ENCODE results near the gene CENPV. TPM values are rescaled to one million over a fixed set of nuclear protein-coding genes. Genes with fewer than 3 reads are reported as not detected.

CENPV gene
- total and polyA plus RNA-seq, 10 of the 15 experiments (the other 5 are each of a cell fraction or from before 2014, with no cell fraction given) = 22.5 to 98.6 (median 80.8) TPM

DNA sequence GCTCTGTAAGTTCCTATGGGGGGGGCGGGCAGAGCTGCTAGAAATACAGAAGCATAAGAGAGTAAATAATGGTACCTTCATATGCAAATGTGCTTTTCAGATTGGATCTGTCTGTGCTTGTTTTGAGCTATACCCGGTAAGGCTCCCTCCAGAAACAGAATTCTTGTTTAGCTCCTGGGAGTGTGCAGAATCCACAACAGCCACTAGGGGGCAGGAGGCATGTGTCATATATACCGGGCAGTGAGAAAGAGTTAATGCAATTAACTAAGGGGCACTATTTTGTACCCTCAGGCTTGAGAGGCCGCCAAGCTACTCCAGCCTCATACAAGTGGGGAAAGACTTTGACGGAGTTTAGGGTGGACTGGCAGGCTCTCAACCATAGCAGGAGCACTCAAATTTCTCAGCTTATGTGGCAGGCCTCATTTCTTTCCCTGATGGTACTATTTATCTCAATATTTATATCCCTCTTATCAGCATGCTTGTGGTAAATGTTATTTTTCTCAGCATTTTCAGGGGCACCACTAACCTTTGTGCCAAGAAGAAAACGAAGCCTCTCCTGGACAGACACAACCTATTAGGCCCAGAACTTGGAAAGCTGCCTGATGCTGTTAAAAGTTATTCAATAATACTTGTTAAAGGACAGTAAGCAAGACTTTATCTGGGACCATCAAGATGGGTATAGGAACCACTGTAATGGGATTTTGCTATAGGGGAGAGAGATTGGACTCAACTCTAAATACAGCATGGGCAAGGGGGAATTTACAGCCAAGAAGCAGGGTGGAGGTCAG is 10.7 kb upstream of the CENPV start (continued):
- TF ChIP-seq EZH2 (IDR thresholded peaks at IDR 0.05; ENCODE audit: borderline replicate concordance, control insufficient read depth, low read depth, low read length) (no peak), SIN3A (IDR thresholded peaks at IDR 0.05; ENCODE audit: low read depth, low read length) (no peak), BACH1 (IDR thresholded peaks at IDR 0.05; ENCODE audit: borderline replicate concordance) (no peak), TCF3 (IDR thresholded peaks at IDR 0.05; ENCODE audit: borderline replicate concordance, insufficient read depth, low read depth, low read length) (no peak), SP1 (IDR thresholded peaks at IDR 0.05; ENCODE audit: low read depth, low read length) (no peak), RBBP5 (conservative IDR thresholded peaks at IDR 0.05) (no peak), BCL11A (IDR thresholded peaks at IDR 0.05; ENCODE audit: low read depth, low read length) (no peak), RB1 (IDR thresholded peaks at IDR 0.05; ENCODE audit: borderline replicate concordance) (peak; percentile 77; the same call in 1 of the 2 replicates), POU2F2 (IDR thresholded peaks at IDR 0.05; ENCODE audit: borderline replicate concordance, low read depth, low read length) (0 out of 3 replicates have a peak, but pooled peaks have one; percentile 27), HDAC6 (IDR thresholded peaks at IDR 0.05; ENCODE audit: unreplicated experiment) (no peak), YY1 (IDR thresholded peaks at IDR 0.05; ENCODE audit: low read depth, low read length) (peak; percentile 72)
- TF ChIP-seq, protein P1, sequence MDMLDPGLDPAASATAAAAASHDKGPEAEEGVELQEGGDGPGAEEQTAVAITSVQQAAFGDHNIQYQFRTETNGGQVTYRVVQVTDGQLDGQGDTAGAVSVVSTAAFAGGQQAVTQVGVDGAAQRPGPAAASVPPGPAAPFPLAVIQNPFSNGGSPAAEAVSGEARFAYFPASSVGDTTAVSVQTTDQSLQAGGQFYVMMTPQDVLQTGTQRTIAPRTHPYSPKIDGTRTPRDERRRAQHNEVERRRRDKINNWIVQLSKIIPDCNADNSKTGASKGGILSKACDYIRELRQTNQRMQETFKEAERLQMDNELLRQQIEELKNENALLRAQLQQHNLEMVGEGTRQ (IDR thresholded peaks at IDR 0.05; ENCODE audit: borderline replicate concordance, low read depth, low read length) = no peak
- TF ChIP-seq, protein P2, sequence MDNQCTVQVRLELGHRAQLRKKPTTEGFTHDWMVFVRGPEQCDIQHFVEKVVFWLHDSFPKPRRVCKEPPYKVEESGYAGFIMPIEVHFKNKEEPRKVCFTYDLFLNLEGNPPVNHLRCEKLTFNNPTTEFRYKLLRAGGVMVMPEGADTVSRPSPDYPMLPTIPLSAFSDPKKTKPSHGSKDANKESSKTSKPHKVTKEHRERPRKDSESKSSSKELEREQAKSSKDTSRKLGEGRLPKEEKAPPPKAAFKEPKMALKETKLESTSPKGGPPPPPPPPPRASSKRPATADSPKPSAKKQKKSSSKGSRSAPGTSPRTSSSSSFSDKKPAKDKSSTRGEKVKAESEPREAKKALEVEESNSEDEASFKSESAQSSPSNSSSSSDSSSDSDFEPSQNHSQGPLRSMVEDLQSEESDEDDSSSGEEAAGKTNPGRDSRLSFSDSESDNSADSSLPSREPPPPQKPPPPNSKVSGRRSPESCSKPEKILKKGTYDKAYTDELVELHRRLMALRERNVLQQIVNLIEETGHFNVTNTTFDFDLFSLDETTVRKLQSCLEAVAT (IDR thresholded peaks at IDR 0.05) = no peak
- TF ChIP-seq, protein P3, sequence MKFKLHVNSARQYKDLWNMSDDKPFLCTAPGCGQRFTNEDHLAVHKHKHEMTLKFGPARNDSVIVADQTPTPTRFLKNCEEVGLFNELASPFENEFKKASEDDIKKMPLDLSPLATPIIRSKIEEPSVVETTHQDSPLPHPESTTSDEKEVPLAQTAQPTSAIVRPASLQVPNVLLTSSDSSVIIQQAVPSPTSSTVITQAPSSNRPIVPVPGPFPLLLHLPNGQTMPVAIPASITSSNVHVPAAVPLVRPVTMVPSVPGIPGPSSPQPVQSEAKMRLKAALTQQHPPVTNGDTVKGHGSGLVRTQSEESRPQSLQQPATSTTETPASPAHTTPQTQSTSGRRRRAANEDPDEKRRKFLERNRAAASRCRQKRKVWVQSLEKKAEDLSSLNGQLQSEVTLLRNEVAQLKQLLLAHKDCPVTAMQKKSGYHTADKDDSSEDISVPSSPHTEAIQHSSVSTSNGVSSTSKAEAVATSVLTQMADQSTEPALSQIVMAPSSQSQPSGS (IDR thresholded peaks at IDR 0.05; ENCODE audit: low read length) = no peak
- TF ChIP-seq, protein P4, sequence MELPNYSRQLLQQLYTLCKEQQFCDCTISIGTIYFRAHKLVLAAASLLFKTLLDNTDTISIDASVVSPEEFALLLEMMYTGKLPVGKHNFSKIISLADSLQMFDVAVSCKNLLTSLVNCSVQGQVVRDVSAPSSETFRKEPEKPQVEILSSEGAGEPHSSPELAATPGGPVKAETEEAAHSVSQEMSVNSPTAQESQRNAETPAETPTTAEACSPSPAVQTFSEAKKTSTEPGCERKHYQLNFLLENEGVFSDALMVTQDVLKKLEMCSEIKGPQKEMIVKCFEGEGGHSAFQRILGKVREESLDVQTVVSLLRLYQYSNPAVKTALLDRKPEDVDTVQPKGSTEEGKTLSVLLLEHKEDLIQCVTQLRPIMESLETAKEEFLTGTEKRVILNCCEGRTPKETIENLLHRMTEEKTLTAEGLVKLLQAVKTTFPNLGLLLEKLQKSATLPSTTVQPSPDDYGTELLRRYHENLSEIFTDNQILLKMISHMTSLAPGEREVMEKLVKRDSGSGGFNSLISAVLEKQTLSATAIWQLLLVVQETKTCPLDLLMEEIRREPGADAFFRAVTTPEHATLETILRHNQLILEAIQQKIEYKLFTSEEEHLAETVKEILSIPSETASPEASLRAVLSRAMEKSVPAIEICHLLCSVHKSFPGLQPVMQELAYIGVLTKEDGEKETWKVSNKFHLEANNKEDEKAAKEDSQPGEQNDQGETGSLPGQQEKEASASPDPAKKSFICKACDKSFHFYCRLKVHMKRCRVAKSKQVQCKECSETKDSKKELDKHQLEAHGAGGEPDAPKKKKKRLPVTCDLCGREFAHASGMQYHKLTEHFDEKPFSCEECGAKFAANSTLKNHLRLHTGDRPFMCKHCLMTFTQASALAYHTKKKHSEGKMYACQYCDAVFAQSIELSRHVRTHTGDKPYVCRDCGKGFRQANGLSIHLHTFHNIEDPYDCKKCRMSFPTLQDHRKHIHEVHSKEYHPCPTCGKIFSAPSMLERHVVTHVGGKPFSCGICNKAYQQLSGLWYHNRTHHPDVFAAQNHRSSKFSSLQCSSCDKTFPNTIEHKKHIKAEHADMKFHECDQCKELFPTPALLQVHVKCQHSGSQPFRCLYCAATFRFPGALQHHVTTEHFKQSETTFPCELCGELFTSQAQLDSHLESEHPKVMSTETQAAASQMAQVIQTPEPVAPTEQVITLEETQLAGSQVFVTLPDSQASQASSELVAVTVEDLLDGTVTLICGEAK (IDR thresholded peaks at IDR 0.05; ENCODE audit: borderline replicate concordance) = no peak
- TF ChIP-seq, protein P5, sequence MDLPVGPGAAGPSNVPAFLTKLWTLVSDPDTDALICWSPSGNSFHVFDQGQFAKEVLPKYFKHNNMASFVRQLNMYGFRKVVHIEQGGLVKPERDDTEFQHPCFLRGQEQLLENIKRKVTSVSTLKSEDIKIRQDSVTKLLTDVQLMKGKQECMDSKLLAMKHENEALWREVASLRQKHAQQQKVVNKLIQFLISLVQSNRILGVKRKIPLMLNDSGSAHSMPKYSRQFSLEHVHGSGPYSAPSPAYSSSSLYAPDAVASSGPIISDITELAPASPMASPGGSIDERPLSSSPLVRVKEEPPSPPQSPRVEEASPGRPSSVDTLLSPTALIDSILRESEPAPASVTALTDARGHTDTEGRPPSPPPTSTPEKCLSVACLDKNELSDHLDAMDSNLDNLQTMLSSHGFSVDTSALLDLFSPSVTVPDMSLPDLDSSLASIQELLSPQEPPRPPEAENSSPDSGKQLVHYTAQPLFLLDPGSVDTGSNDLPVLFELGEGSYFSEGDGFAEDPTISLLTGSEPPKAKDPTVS (IDR thresholded peaks at IDR 0.05; ENCODE audit: low read depth, low read length) = no peak
